ENCODE measurements around the gene DAZAP1. TPM values are rescaled to one million over a fixed set of nuclear protein-coding genes. Genes with fewer than 3 reads are reported as not detected.
A peak's percentile ranks its signal among the peaks of the same experiment; 100 is the strongest.

DAZAP1 gene
- total and polyA plus RNA-seq, 8 donors: 21.4 to 124 (median 51.5) TPM

DNA sequence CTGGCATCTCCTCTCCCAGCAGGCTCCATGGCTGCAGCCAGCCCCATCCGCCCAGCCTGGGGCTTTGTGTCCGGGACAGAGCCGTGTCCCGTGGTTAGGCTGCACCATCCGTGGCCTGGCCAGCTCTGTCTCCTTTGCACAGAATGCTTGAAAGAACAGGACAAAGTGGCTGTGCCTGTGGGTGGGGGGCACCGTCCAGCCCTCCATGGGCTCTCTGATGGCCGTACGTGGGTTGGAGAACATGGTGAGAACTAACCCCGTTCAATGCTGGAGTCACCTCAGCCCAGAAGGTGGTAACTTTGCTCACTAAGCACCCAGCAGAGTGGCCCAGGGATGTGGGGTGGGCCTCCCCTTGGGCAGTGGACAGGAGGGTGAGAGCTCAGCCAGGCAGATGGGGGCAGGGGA lies 33.6 kb downstream of the DAZAP1 start:
- Histone ChIP-seq H3K27me3 (peaks cover 5 to 10% (median 8%) of the 10 kb centered on the region in 3 donors), H3K27ac (no peak overlapping the region), H3K4me3 (no peak overlapping the region), H3K36me3 (peaks cover 31 to 43% (median 39%) of the 10 kb centered on the region in 4 donors), H3K4me1 (peaks cover 31 to 59% (median 40%) of the 10 kb centered on the region in 4 donors), H3K9me3 (no peaks in the 10 kb centered on the region)
- 74 to 93% (median 91%) methylated on average over 3 to 9 of the region's 9 CpGs for WGBS, 5 donors
- intact Hi-C loops (cut with DNase I; ENCODE audit: low total_unique reads): no loop called here
- DNase-seq: no peak
- TF ChIP-seq EP300 (IDR thresholded peaks at IDR 0.05): no peak

DNA sequence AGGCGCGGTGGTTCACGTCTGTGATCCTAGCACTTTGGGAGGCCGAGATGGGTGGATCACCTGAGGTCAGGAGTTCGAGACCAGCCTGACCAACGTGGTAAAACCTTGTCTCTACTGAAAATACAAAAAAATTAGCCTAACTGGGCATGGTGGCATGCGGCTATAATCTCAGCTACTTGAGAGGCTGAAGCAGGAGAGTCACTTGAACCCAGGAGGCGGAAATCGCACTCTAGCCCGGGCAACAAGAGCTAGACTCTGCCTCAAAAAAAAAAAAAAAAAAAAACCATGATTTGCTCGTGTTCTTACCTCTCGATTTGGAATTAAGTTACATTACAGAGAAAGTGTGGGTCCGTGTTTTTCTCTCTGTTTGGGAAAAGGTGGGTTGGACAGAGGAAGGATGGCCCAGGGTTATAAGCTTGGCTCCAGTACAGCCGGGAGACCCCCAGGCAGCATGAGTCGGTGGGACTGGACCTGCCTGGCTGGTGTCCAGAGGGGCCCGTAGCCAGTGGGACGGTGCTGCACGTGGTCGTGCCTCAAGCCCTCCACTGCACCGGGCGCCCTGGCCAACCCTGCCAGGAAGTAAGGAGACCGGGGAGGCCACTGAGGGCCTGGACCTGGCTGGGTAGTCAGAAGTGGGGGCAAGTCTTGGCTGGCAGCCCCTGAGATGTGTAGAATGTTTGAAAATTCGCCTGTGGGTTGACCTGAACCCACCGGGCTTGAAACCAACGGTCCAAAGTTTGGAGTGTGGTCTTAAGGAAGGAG lies 34.5 kb downstream of the DAZAP1 start:
- DNase-seq: no peak

DNA sequence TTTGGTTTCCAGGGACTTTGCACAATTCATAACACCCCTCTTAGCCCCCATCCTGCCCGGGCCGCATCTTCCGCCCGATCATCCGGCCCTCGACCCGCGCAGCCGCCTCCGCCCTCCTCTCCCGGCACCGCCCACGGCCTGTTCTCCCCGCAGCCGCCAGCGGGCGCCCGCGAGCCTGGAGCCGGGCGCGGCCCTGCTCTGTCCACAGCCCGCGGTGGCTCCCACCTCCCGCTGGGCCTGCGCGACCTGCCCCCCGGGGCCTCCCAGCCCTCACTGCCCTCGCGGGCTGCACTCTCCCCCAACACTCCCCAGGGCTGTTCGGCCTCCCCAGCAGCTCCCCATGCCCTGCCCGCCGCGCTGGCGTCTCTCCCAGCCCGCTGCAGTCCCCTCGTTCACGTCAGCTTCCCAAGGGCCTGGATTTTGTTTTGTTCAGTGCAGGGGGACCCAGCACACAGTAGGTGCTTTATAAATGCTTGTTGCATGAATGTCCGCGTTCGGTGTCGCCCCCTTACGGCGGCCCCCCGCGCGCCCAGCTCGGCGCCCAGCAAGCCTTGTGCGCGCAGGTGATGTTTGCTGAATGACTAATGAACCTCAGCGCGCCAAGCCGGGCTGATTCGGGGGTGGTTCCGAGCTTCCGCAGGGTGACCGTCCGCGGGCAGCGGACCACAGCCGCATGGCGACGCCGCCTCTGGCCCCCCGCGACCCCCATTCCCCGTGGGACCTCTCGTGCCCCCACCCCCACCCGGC lies 38.0 kb downstream of the DAZAP1 start:
- peak; percentile 77 to 91 for DNase-seq
- peak overlapping the region; percentile 32 to 54 (median 34) for H3K4me3 ChIP-seq
- no peak overlapping the region for H3K27ac ChIP-seq
- intact Hi-C loops (cut with DNase I; ENCODE audit: low total_unique reads): no loop called here
- peaks cover 22 to 53% (median 39%) of the 10 kb centered on the region in 4 donors for H3K4me1 ChIP-seq
- H3K9me3 ChIP-seq: no peaks in the 10 kb centered on the region
- peaks cover 28 to 54% (median 49%) of the 10 kb centered on the region in 3 donors for H3K27me3 ChIP-seq
- H3K36me3 ChIP-seq: peaks cover 22 to 31% (median 29%) of the 10 kb centered on the region in 4 donors
- TF ChIP-seq, protein P1, sequence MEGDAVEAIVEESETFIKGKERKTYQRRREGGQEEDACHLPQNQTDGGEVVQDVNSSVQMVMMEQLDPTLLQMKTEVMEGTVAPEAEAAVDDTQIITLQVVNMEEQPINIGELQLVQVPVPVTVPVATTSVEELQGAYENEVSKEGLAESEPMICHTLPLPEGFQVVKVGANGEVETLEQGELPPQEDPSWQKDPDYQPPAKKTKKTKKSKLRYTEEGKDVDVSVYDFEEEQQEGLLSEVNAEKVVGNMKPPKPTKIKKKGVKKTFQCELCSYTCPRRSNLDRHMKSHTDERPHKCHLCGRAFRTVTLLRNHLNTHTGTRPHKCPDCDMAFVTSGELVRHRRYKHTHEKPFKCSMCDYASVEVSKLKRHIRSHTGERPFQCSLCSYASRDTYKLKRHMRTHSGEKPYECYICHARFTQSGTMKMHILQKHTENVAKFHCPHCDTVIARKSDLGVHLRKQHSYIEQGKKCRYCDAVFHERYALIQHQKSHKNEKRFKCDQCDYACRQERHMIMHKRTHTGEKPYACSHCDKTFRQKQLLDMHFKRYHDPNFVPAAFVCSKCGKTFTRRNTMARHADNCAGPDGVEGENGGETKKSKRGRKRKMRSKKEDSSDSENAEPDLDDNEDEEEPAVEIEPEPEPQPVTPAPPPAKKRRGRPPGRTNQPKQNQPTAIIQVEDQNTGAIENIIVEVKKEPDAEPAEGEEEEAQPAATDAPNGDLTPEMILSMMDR (IDR thresholded peaks at IDR 0.05): peak in 5 of 7 experiments; percentile 22 to 97 (median 93)
- TF ChIP-seq EP300 (IDR thresholded peaks at IDR 0.05) (no peak), POLR2AphosphoS5 (IDR thresholded peaks at IDR 0.05) (peak in 1 of 3 donors; percentile 26)
- WGBS, 5 donors: 0 to 2% (median 1%) methylated on average over 34 to 70 of the region's 70 CpGs

More for the DNA sequence above, 34.5 kb downstream of the DAZAP1 start:
- H3K27me3 ChIP-seq: peaks cover 14 to 19% (median 16%) of the 10 kb centered on the region in 3 donors
- intact Hi-C loops (cut with DNase I; ENCODE audit: low total_unique reads): no loop called here
- peaks cover 31 to 42% (median 39%) of the 10 kb centered on the region in 4 donors for H3K36me3 ChIP-seq
- WGBS, 5 donors: 85 to 89% (median 88%) methylated on average over 25 of the region's 25 CpGs
- TF ChIP-seq, protein P1 (IDR thresholded peaks at IDR 0.05): no peak
- H3K4me1 ChIP-seq: peaks cover 39 to 67% (median 48%) of the 10 kb centered on the region in 4 donors
- no peak overlapping the region for H3K4me3 ChIP-seq
- no peak overlapping the region for H3K27ac ChIP-seq
- no peaks in the 10 kb centered on the region for H3K9me3 ChIP-seq

DNA sequence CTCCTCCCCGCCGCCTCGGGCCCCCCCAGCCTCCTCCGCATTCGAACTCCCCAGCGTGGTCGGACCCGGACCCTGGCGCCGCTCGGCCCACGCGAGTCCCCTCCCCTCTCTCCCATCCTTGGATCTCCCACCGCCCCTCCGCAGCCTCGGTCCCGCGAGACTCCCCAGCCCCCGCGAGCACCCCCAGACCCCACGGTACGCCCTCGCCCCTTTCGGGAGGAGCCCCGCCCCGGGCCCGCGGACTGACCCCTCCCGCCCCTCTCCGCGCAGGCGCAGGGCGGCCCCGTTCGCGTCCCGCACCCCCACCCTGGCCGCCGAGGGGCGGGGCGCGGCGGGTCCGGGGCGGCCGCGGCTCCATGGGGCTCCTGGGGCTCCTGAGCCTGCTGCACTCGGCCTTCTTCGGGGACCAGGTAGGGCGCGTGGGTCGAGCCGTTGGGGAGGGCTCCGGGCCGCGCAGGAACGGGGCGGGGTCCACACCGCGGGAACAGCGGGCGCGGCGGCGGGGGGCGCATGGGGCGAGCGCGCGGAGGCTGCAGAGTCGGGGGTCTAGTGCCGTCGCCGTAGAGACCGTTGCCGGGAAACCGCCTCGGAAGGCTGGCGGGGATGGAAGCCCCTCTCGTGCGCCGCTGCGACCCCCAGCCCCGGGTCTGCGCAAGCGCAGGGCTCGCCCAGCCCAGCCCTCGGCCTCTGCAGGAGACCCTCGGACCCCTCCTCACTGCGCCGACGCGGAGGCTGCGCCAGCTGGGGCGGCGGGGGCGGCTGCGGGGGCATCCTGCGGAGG lies 38.7 kb downstream of the DAZAP1 start:
- WGBS, 5 donors: 0 to 2% (median 2%) methylated on average over 9 to 99 of the region's 99 CpGs

More for the DNA sequence above, 38.7 kb downstream of the DAZAP1 start:
- peaks cover 22 to 46% (median 34%) of the 10 kb centered on the region in 4 donors for H3K4me1 ChIP-seq
- no peak overlapping the region for H3K27ac ChIP-seq
- H3K36me3 ChIP-seq: peaks cover 14 to 23% (median 22%) of the 10 kb centered on the region in 4 donors
- peak overlapping the region; percentile 32 to 54 (median 34) for H3K4me3 ChIP-seq
- TF ChIP-seq, protein P1 (IDR thresholded peaks at IDR 0.05): no peak
- no peak for TF ChIP-seq POLR2A (IDR thresholded peaks at IDR 0.05)
- TF ChIP-seq EP300 (IDR thresholded peaks at IDR 0.05): no peak
- DNase-seq: peak in 1 of 2 donors; percentile 79
- intact Hi-C loops (cut with DNase I; ENCODE audit: low total_unique reads): no loop called here
- H3K27me3 ChIP-seq: peaks cover 36 to 61% (median 57%) of the 10 kb centered on the region in 3 donors
- H3K9me3 ChIP-seq: no peaks in the 10 kb centered on the region
